Ishikawa (cell line): ENCODE measurements around the gene BCAT1.

Source experiments
- MAX ChIP-seq: IDR thresholded peaks from 2 replicates; pipeline ENCODE4 v1.6.1; 2012
- TCF12 ChIP-seq: IDR thresholded peaks from 2 replicates; pipeline ENCODE4 v1.6.1; 2012; ENCODE audit warnings: low read depth

GRCh38 chr12:24977060-24977459 is 28.2 kb upstream of the BCAT1 start:
- TF ChIP-seq MAX, result no peak
- no peak for TF ChIP-seq TCF12
